IPS-15b (cell line): ENCODE data around the gene RNF151.
"Not testable (repeated sequence)": the region's sequence is repeated elsewhere in the genome, so short reads cannot be mapped to it uniquely, and the experiment has no call there.

Experiments
- H3K27me3 ChIP-seq: one replicate; pipeline ENCODE4 v1.6.1; 2013; ENCODE audit warnings: low read length; ENCODE audit not compliant: control insufficient read depth, insufficient read depth
- H3K36me3 ChIP-seq: one replicate; pipeline ENCODE4 v1.6.1; 2013; ENCODE audit warnings: low read length; ENCODE audit not compliant: control insufficient read depth, insufficient read depth
- H3K4me1 ChIP-seq: one replicate; pipeline ENCODE4 v1.6.1; 2013; ENCODE audit warnings: mild to moderate bottlenecking, low read length; ENCODE audit not compliant: control insufficient read depth, insufficient read depth
- H3K4me3 ChIP-seq: one replicate; pipeline ENCODE4 v1.5.1; 2013; ENCODE audit warnings: low read depth, low read length
- H3K9ac ChIP-seq: one replicate; pipeline ENCODE4 v1.6.1; 2013; ENCODE audit warnings: low read depth, mild to moderate bottlenecking, low read length
- H3K9me3 ChIP-seq: one replicate; pipeline ENCODE4 v1.6.1; 2013; ENCODE audit warnings: mild to moderate bottlenecking, low read length; ENCODE audit not compliant: control insufficient read depth, insufficient read depth

The RNF151 gene

DNA sequence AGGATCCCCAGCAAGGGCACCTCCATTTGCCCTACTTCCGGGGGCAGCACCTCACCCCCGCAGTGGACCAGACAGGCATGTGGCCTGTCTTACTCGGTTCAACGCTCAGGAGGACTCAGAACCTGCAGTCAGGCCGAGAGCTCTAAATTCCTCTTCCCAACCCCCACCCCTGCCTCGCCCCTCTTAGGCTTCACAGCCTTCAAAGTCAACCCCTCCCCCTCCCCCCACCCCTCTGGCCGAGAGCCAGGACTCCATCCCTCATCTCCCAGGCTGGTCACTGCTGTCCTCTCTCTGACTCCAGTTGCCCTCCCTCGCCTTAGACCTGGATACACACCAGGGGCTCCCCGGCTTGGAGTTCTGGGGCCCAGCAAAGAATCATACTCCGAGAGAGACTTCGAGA, 40.4 kb upstream of the RNF151 start:
- H3K9ac ChIP-seq, result no peak overlapping the region
- H3K4me1 ChIP-seq, result peaks cover under 1% of the 10 kb centered on the region
- H3K36me3 ChIP-seq, result no peaks in the 10 kb centered on the region
- no peak overlapping the region for H3K4me3 ChIP-seq
- H3K9me3 ChIP-seq, result no peaks in the 10 kb centered on the region
- peaks cover 48% of the 10 kb centered on the region for H3K27me3 ChIP-seq

GRCh38 chr16:1929105-1929504, 37.6 kb upstream of the RNF151 start:
- Histone ChIP-seq H3K4me1 (no peaks in the 10 kb centered on the region), H3K27me3 (peaks cover 25% of the 10 kb centered on the region), H3K36me3 (no peaks in the 10 kb centered on the region), H3K9me3 (no peaks in the 10 kb centered on the region), H3K9ac (no peak overlapping the region), H3K4me3 (peak overlapping the region; percentile 39)

DNA sequence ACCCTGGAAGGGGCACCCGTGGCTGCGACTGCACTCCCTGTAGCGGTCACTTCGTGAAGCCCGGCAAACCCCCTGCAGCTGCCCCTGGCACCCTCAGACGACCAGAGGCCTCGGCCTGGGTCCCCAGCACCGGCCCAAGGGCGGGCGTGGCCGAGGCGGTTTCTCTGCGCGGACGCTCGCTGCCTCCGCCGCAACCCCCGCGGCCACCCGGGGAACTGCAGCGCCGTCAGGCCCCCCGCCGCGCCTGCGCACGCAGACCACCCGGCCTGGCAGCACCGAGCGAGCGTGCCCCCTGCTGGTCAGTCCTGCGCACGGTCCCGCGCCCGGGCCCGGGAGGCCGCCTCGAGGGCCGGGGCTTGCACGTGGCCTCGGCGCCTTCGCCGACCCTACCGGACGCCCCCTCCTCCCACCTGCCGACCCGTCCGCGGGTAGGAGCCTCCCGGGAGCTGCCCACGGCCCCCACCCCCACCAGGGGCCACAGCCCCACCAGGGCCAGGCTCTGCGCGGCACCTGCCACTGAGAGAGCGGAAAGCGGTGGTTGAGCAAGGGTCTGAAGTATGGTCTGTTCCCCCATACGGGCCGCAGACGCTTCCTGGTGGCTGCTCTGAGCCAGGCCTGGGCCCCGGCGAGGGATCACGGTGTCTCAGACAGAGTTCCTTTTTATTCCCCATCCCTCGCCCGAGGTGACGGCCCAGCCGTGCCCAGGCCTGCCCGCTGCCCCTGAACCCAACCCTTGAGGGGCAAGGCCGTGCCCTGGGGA, 36.9 kb upstream of the RNF151 start:
- Histone ChIP-seq H3K4me3 (peak overlapping the region; percentile 39), H3K9me3 (no peaks in the 10 kb centered on the region), H3K9ac (no peak overlapping the region), H3K27me3 (peaks cover 18% of the 10 kb centered on the region), H3K4me1 (no peaks in the 10 kb centered on the region), H3K36me3 (no peaks in the 10 kb centered on the region)

DNA sequence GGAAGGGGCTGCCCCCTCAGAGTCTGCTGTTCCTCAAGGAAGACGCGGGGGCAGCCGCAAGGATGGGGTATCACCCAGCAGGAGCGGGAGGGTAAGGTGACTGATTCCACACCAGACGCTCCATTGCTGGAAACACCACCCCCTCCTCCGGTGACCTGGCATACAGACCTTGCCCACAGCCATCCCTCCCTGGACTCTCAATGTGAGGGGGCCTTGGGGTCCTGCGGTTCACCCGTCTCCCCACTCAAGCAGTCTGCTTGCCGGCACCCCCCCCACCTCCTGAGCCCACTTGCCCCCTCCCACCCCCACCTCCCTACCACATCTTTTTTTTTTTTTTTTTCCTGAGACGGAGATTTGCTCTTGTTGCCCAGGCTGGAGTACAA, 36.3 kb upstream of the RNF151 start:
- no peak overlapping the region for H3K9ac ChIP-seq
- peaks cover 17% of the 10 kb centered on the region for H3K27me3 ChIP-seq
- H3K4me3 ChIP-seq, result no peak overlapping the region
- no peaks in the 10 kb centered on the region for H3K9me3 ChIP-seq
- no peaks in the 10 kb centered on the region for H3K36me3 ChIP-seq
- no peaks in the 10 kb centered on the region for H3K4me1 ChIP-seq

- Histone ChIP-seq H3K27me3 (peaks cover 15% of the 10 kb centered on the region), H3K9ac (no peak overlapping the region), H3K9me3 (no peaks in the 10 kb centered on the region), H3K36me3 (no peaks in the 10 kb centered on the region), H3K4me3 (no peak overlapping the region), H3K4me1 (no peaks in the 10 kb centered on the region)
Measured at GRCh38 chr16:1932050-1933028, 34.3 kb upstream of the RNF151 start.

- Histone ChIP-seq H3K27me3 (peaks cover 13% of the 10 kb centered on the region), H3K4me1 (no peaks in the 10 kb centered on the region), H3K9me3 (no peaks in the 10 kb centered on the region), H3K9ac (no peak overlapping the region), H3K36me3 (peaks cover 1% of the 10 kb centered on the region), H3K4me3 (no peak overlapping the region)
Measured at GRCh38 chr16:1933097-1933661, 33.5 kb upstream of the RNF151 start.

- H3K36me3 ChIP-seq, result peaks cover 19% of the 10 kb centered on the region
- H3K27me3 ChIP-seq, result peaks cover 1% of the 10 kb centered on the region
- H3K4me3 ChIP-seq, result no peak overlapping the region
- H3K9me3 ChIP-seq, result no peaks in the 10 kb centered on the region
- no peak overlapping the region for H3K9ac ChIP-seq
- H3K4me1 ChIP-seq, result no peaks in the 10 kb centered on the region
Measured at GRCh38 chr16:1936945-1937479, 29.6 kb upstream of the RNF151 start.

DNA sequence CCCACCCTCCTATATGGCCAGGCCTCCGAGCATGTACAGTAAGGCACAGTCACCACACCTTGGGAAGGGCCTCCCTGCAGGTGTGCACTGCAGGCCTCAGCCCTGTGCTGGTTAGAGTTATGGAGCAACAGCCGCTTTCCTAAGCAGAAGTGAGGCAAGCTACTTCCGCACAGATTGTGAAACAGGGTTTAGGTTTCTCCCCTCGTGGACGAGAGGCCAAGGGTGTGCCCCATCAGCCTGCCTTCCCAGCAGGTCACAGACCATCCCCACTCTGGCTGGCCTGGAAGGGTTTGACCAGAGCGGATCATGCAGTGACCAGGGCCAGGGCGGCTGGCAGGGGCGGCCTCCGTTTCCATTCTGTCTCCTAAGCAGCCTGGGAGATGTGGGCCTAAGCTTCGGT, 28.3 kb upstream of the RNF151 start:
- Histone ChIP-seq H3K9me3 (no peaks in the 10 kb centered on the region), H3K4me3 (no peak overlapping the region), H3K36me3 (peaks cover 19% of the 10 kb centered on the region), H3K4me1 (peaks cover 4% of the 10 kb centered on the region), H3K27me3 (peaks cover 3% of the 10 kb centered on the region), H3K9ac (no peak overlapping the region)

DNA sequence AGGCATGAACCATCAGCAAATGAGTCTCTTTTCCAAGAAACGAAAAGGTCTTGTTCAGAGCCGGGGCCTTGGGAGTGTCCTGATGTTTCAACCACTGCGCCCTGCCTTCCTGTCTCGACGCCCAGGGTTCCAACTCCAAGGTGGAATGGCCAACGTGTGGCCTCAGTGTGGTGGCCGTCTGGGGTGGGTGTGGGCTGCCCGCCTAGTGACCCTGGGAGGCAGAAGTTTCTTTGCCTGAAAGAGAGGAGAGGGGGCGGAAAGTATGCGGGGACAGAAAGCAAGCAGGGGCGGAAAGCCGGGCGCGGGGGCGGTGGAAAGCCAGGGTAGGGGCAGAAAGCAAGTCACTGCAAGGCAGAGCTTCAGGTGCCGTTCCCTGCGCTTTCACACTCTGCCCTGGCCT, 27.7 kb upstream of the RNF151 start:
- Histone ChIP-seq H3K9me3 (no peaks in the 10 kb centered on the region), H3K27me3 (peaks cover 3% of the 10 kb centered on the region), H3K4me3 (no peak overlapping the region), H3K9ac (no peak overlapping the region), H3K36me3 (peaks cover 19% of the 10 kb centered on the region), H3K4me1 (peaks cover 6% of the 10 kb centered on the region)

- not testable (repeated sequence) for H3K9ac ChIP-seq, H3K4me3 ChIP-seq, H3K9me3 ChIP-seq, H3K4me1 ChIP-seq, H3K27me3 ChIP-seq
- peaks cover 19% of the 10 kb centered on the region for H3K36me3 ChIP-seq
Measured at GRCh38 chr16:1939833-1940232, 26.8 kb upstream of the RNF151 start.

DNA sequence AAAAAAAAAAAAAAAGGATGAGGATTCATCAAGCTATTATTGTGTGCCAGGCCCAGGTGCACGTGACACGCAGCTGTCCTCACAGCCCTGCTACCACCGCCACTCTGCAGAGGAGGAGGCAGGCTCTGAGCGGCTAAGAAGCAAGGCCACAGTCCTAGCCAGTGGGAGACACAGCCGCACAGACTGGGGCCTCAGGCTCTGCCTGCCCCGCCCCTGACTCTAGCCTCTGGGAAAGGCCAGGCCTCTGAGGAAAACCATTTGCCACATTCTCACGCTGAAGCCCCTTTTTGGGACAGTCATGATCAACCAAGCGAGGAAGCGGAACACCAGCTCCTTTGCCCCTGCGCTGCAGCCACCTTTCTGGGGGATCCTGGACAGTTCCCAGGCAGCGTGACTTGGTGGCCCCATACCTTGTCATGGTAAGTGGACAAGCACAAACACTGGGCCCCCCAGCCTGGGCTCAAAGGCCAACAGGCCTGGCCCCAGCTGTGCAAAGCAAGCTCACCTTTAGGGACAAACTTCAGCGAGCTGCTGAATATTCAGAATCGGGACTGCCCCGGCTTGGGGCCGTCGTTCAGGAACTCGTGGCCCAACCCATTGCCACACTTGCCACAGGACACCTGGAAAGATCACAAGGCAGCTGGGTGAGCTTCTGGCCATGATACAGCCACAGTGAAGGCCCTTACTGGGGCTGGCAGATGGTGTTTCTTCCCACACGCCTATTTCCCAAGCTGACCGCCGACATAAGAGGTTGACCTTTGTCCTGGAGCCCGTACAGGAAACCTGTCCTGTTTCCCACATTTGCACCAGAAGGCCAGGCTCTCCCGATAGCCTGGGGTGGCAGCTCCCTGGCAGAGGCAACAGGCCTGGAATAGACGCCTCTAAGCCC, 26.1 kb upstream of the RNF151 start:
- Histone ChIP-seq H3K9me3 (no peaks in the 10 kb centered on the region), H3K27me3 (peaks cover 3% of the 10 kb centered on the region), H3K4me1 (peaks cover 6% of the 10 kb centered on the region), H3K9ac (no peak overlapping the region), H3K4me3 (no peak overlapping the region), H3K36me3 (peaks cover 19% of the 10 kb centered on the region)
